ENCODE results near the gene C17orf107. TPM values are rescaled to one million over a fixed set of nuclear protein-coding genes. Genes with fewer than 3 reads are reported as not detected.
A peak's percentile ranks its signal among the peaks of the same experiment; 100 is the strongest.

C17orf107 gene
- total RNA-seq, 1 donor from 2014 or later, result 2.3 TPM

DNA sequence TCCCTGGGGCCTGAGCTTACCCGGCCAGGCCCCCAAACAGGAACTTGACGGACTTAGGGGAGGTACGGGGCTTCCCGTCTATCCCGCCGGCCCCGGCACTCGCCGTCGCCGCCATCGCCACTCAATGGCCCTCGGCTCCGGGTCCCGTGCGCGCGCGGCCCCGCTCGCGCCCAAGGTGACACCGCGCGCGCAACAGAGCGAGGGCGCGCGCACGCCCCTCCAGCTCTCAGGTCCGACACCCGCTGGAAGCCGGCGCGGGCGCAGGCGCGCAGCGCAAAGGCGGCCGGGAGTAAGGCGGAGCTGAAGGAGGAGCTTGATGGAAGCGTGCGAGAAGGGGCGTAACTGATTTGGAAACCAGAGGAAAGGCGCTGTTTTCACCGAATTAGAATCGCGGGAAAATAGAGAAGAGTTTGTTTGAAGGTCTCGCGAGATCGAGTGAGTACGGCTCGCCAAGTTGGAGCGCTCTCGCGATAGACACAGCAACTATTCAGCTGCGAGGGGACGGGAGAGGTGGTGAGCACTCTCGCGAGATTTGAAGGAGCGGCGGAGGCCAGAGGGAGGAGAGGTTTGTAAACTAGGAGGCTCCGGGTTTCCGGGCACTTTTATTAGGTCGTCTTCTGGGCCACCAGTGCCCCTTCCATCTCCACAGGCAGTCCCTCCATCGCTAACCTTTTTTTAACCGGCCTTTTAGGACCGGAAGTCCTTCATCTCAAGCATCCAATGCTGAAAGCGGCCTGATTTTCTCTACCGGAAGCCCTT is 40.6 kb downstream of the C17orf107 start, which contains the start of the genes RNF167 and SLC25A11:
Gene RNF167, plus strand, starts transcription at position 473 of the 759 bp plus-strand sequence. CDS start 642 bp downstream, outside the sequence.
Gene SLC25A11, minus strand, starts transcription at position 251 of the 759 bp plus-strand sequence. Its CDS starts 136 bp downstream, at position 115.
- H3K27me3 ChIP-seq (ENCODE audit: control insufficient read depth, insufficient read depth, low read length), result no peaks in the 10 kb centered on the region
- peaks cover 1% of the 10 kb centered on the region for H3K36me3 ChIP-seq (ENCODE audit: control insufficient read depth, insufficient read depth, low read length)
- peak within 1 kb of the TSS; percentile 92 for H3K4me3 ChIP-seq (ENCODE audit: low read depth, low read length)
- no peak for TF ChIP-seq CTCF (IDR thresholded peaks at IDR 0.05; ENCODE audit: insufficient read depth, low read length, poor library complexity, severe bottlenecking)
- peak; percentile 95 for DNase-seq (ENCODE audit: low read depth)

DNA sequence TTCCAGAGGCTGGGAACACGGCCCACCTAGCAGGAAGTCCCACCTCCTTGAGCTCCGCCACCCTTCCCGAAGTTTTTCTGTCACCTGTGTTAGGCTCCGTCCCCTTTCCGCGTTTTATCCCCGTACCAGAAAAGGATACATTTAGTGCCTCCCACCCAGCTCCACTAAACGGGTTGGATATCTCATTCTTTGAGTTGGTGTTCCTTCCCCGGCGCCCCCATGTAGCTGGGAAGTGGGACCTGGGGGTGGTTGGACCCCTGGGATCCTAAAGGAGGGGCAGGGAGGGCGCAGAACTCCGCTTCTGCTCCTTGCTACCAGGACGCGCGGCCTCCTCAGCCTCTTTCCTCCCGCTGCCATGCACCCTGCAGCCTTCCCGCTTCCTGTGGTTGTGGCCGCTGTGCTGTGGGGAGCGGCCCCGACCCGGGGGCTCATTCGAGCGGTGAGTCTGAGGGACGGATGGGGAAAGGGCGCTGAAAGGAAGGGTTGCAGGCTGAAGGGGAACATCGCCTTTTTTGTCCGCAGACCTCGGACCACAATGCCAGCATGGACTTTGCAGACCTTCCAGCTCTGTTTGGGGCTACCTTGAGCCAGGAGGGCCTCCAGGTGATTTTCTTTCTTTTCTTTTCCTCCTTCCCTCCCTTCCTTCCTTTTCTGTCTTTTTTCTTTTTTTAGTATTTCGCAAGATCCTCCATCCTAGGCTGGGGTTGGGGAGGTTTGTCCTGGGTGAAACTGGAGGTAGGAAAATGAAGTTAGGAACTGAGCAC is 41.4 kb downstream of the C17orf107 start:
- DNase-seq (ENCODE audit: low read depth), result no peak
- Histone ChIP-seq H3K4me3 (ENCODE audit: low read depth, low read length) (peak overlapping the region; percentile 92), H3K27me3 (ENCODE audit: control insufficient read depth, insufficient read depth, low read length) (no peaks in the 10 kb centered on the region), H3K36me3 (ENCODE audit: control insufficient read depth, insufficient read depth, low read length) (peaks cover 1% of the 10 kb centered on the region)
- TF ChIP-seq CTCF (IDR thresholded peaks at IDR 0.05; ENCODE audit: insufficient read depth, low read length, poor library complexity, severe bottlenecking), result no peak

DNA sequence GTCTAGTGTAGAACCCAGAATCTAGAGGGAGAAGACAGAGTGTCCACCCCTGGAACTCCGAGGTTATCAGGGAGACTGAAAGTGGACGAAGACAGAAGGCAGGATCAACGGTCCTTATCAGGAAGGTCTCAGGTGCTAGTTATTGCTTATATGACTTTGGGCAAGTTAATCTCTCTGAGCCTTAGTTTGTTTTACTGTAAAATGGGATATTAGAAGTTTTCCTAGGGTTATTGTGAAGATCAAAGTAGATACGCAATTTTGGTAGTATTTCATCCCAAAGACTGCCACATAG is 41.9 kb downstream of the C17orf107 start:
- H3K36me3 ChIP-seq (ENCODE audit: control insufficient read depth, insufficient read depth, low read length), result peaks cover 1% of the 10 kb centered on the region
- no peak for DNase-seq (ENCODE audit: low read depth)
- no peaks in the 10 kb centered on the region for H3K27me3 ChIP-seq (ENCODE audit: control insufficient read depth, insufficient read depth, low read length)
- no peak for TF ChIP-seq CTCF (IDR thresholded peaks at IDR 0.05; ENCODE audit: insufficient read depth, low read length, poor library complexity, severe bottlenecking)
- H3K4me3 ChIP-seq (ENCODE audit: low read depth, low read length), result peak overlapping the region; percentile 92

DNA sequence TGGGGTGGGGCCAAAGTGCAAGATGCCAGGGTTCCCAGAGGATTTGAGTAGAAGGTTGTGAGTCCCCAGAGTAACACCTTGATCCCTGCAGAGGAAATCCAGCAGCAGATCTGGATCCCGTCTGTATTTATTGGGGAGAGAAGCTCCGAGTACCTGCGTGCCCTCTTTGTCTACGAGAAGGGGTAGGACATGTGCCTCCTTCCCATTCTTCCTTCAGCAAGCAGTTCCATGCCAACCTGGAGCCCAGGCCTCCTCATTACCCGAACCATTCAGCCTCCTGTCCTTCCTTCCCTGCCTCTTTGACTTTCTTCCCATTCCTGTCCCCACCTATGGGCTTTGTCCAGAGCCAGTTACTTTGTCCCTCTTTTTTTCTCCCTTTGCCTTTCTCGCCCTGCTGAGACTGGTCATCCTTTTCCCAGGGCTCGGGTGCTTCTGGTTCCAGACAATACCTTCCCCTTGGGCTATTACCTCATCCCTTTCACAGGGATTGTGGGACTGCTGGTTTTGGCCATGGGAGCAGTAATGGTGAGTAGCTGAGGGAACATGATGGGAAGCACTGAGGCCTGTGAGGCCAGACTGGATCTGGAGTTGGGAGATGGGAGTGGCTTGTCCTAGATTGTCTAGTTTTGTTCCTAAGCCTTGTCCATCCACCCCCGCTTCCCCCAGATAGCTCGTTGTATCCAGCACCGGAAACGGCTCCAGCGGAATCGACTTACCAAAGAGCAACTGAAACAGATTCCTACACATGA is 43.6 kb downstream of the C17orf107 start:
- no peak for TF ChIP-seq CTCF (IDR thresholded peaks at IDR 0.05; ENCODE audit: insufficient read depth, low read length, poor library complexity, severe bottlenecking)
- Histone ChIP-seq H3K27me3 (ENCODE audit: control insufficient read depth, insufficient read depth, low read length) (no peaks in the 10 kb centered on the region), H3K4me3 (ENCODE audit: low read depth, low read length) (no peak overlapping the region), H3K36me3 (ENCODE audit: control insufficient read depth, insufficient read depth, low read length) (peaks cover 1% of the 10 kb centered on the region)
- DNase-seq (ENCODE audit: low read depth), result no peak

- DNase-seq (ENCODE audit: low read depth), result no peak
- Histone ChIP-seq H3K27me3 (ENCODE audit: control insufficient read depth, insufficient read depth, low read length) (no peaks in the 10 kb centered on the region), H3K36me3 (ENCODE audit: control insufficient read depth, insufficient read depth, low read length) (peaks cover 1% of the 10 kb centered on the region), H3K4me3 (ENCODE audit: low read depth, low read length) (no peak overlapping the region)
- no peak for TF ChIP-seq CTCF (IDR thresholded peaks at IDR 0.05; ENCODE audit: insufficient read depth, low read length, poor library complexity, severe bottlenecking)
Measured at GRCh38 chr17:4944163-4944553, 44.8 kb downstream of the C17orf107 start.

Measured in kidney epithelial cell (primary cell).